Measurements from ENCODE around the gene GOLGA6A.

- TF ChIP-seq NRF1 (conservative IDR thresholded peaks at IDR 0.05 in 1 of 2, IDR thresholded peaks at IDR 0.05 in 1 of 2) (no peak), ZNF609 (CRISPR knock-in tag; IDR thresholded peaks at IDR 0.05; ENCODE audit: borderline replicate concordance) (no peak), ZBTB33 (CRISPR knock-in tag; IDR thresholded peaks at IDR 0.05) (no peak), ZBTB17 (CRISPR knock-in tag; IDR thresholded peaks at IDR 0.05) (no peak)
Observed at GRCh38 chr15:74120426-74120825, 38.1 kb upstream of the GOLGA6A start.

All from K562 (cell line).